Right hindlimb (tissue), 1 donor: ENCODE results near the gene TAS2R19.

ENCODE experiments used
- DNase-seq: peaks from one replicate; pipeline ENCODE4 v3.0.0-alpha.2; 2018

TAS2R19 gene

GRCh38 chr12:10986812-10987211, 35.6 kb downstream of the TAS2R19 start, which contains the start of gene TAS2R50:
Gene TAS2R50, minus strand, starts transcription at chr12:10986912. Its CDS starts 52 bp downstream, at chr12:10986860.
- DNase-seq: no peak

- DNase-seq: no peak
Measured at GRCh38 chr12:10982244-10982643, 40.2 kb downstream of the TAS2R19 start.

DNA sequence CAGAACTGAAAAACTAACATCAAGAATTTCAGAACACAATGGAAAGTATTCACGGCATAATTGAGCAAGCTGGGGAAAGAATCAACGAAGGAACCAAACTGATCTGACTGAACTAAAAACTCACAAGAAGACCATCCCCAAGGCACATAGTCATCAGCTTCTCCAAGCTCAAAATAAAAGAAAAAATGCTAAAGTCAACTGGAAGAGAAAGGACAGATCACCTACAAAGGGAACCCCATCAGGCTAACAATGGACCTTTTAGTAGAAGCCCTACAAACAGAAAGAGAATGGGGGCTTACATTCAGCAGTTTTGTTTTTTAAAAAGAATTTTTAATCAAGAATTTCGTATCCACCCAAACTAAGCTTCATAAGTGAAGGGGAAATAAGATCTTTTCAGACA, 47.5 kb downstream of the TAS2R19 start:
- DNase-seq: no peak
